ENCODE results near the gene FAM174A.

DNA sequence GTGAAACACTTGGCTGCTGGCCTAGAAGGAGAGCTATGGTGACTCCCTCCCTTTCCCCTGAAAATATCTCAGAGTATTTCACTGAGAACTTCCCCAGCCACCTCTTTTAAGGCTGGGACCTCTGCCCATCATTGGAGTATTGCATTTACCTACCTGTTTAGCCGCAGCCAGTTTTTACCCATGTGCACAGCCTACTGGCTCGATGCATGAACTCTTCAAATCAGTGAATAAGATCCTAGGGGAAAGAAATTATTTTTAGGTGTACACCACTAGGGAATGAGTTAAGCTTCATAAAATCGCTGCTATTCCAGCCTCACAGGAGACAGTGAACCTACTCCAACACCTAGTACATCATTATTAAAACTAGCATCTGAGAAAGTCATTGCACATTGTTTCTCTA is 16.8 kb upstream of the FAM174A start:
- TF ChIP-seq, protein P1, sequence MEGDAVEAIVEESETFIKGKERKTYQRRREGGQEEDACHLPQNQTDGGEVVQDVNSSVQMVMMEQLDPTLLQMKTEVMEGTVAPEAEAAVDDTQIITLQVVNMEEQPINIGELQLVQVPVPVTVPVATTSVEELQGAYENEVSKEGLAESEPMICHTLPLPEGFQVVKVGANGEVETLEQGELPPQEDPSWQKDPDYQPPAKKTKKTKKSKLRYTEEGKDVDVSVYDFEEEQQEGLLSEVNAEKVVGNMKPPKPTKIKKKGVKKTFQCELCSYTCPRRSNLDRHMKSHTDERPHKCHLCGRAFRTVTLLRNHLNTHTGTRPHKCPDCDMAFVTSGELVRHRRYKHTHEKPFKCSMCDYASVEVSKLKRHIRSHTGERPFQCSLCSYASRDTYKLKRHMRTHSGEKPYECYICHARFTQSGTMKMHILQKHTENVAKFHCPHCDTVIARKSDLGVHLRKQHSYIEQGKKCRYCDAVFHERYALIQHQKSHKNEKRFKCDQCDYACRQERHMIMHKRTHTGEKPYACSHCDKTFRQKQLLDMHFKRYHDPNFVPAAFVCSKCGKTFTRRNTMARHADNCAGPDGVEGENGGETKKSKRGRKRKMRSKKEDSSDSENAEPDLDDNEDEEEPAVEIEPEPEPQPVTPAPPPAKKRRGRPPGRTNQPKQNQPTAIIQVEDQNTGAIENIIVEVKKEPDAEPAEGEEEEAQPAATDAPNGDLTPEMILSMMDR (IDR thresholded peaks at IDR 0.05), result no peak
- no peak for TF ChIP-seq POLR2A (IDR thresholded peaks at IDR 0.05)
- no peak for TF ChIP-seq EP300 (IDR thresholded peaks at IDR 0.05)

Measured in ovary (tissue), 3 donors.